ENCODE data around the gene BCOR.

- TF ChIP-seq CTCF (conservative IDR thresholded peaks at IDR 0.05): no peak
- TF ChIP-seq EZH2 (IDR thresholded peaks at IDR 0.05; ENCODE audit: low read depth): no peak
Observed at GRCh38 chrX:40065296-40066046, 32.3 kb downstream of the BCOR start.

All from PC-9 (cell line).